NCI-H82 (cell line): ENCODE results near the gene TMIGD2.
"Not testable (repeated sequence)": the region's sequence is repeated elsewhere in the genome, so short reads cannot be mapped to it uniquely, and the experiment has no call there.

Experiments
- DNase-seq: peaks from one replicate; lab custom pipeline; 2025; lab: John Stamatoyannopoulos, UW

TMIGD2 gene

DNA sequence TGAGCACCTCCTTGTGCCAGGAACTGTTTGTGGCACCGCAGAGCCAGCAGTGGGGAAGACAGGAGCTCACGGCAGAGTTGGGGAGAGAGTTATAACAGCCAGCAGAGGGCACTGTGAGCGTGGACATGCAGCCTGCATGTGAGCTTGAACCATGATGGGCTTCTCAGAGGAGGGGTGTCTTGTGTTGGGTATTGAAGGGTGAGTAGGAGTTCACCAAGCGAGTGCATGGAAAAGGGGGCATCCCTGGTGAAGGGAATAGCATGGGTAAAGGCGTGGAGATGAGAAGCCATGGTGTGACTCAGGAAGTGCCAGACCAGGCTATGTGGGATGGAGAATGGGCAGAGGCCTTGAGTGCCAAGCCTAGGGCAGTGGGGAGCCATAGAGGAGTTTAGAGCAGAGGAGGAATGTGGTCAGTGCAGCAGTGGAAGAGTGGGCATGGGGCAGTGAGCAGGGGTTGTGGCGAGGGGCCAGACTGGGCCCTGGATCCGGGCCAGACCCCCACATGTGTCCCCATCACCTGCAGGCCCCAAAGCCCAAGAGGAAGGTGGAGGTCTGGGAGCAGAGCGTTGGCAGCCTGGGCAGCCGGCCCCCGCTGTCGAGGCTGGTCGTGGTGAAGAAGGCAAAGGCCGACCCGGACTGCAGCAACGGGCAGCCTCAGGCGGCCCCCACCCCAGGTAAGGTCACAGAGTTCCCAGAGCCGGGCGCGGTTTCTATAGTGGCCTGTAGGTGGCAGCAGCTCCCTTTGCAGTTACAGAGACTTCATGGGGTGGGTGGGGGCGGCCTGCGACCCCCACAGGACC is 34.9 kb downstream of the TMIGD2 start:
- DNase-seq = peak; percentile 73

DNA sequence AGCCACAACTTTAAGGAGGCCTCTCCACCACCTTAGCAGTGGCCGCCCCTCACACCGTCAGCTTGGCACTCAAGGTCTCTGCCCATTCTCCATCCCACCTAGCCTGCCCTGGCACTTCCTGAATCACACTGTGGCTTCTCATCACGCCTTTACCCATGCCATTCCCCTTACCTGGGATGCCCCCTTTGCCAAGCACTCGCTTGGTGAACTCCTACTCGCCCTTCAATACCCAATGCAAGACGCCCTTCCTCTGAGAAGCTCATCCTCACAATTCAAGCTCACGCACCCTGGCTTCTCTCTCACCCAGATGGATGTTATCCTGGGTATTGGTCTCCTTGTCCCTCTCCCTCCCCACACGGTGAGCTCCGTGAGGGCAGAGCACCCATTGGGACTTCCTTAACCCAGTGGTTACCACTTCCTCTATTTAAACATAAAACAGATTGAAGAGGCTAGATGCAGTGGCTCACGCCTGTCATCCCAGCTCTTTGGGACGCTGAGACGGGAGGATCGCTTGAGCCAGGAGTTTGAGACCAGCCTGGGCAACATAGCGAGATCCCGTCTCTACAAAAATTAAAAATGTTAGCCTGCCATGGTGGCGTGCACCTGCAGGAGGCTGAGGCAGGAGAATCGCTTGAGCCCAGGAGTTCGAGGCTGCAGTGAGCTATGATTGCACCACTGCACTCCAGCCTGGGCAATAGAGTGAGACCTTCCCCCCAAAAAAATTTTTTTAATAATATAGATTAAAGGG is 35.8 kb downstream of the TMIGD2 start:
- no peak for DNase-seq

DNA sequence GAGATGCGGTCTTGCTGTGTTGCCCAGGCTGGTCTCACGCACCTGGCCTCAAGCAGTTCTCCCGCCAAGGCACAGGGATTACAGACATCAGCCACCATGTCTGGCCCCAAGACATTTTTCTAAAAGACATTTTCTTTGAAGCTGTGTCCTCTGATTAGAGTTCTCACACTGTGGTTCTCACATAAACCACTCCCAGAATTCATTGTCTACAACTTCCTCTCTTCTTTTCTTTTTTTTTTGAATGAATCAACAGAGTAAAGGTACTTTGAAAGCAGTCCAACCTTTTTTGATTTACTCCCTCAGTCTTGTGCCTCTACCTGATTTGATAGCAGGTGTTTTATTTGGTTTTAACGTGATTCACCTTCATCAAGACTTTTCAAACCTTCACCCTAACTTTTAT is 37.4 kb downstream of the TMIGD2 start:
- no peak for DNase-seq

DNA sequence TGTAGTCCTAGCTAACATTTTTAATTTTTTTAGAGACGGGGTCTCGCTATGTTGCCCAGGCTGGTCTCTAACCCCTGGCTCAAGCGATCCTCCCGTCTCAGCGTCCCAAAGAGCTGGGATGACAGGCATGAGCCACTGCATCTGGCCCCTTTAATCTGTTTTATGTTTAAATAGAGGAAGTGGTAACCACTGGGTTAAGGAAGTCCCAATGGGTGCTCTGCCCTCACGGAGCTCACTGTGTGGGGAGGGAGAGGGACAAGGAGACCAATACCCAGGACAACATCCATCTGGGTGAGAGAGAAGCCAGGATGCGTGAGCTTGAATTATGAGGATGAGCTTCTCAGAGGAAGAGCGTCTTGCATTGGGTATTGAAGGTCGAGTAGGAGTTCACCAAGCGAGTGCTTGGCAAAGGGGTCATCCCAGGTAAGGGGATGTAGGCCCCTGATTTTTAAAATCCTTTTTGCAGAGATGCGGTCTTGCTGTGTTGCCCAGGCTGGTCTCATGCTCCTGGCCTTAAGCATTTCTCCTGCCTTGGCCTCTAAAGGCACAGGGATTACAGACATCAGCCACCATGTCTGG is 41.5 kb downstream of the TMIGD2 start:
- no peak for DNase-seq

DNA sequence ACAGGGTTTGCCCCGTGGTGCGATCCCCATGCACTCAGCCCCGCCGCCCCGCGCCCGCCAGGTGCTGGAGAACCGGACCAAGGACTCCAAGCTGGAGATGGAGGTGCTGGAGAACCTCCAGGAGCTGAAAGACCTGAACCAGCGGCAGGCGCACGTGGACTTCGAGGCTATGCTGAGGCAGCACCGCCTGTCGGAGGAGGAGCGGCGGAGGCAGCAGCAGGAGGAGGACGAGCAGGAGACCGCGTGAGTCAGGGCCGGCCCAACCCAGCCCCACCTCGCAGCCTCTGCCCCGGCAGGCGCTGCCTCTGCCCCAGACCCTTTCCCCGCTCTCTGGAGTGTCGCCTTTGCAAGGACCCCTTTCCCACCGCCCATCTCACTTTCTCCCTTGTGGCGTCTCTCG is 44.0 kb downstream of the TMIGD2 start:
- DNase-seq = no peak

DNA sequence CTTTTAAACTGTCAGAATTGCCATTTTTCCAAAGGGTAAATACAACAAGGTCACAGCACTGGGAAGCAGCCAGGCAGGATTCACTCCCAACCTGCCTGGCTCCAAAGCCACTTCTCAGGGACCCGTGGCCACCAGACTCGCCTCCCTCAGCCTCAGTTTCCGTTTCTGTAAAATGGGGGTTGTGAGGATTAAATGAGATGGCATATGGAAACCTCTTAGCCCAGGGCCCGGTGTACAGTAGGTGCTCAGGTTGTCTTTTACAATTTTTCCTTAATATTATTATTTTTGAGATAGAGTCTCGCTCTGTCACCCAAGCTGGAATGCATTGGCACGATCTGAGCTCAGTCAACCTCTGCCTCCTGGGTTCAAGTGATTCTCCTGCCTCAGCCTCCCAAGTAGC is 45.2 kb downstream of the TMIGD2 start:
- no peak for DNase-seq

DNA sequence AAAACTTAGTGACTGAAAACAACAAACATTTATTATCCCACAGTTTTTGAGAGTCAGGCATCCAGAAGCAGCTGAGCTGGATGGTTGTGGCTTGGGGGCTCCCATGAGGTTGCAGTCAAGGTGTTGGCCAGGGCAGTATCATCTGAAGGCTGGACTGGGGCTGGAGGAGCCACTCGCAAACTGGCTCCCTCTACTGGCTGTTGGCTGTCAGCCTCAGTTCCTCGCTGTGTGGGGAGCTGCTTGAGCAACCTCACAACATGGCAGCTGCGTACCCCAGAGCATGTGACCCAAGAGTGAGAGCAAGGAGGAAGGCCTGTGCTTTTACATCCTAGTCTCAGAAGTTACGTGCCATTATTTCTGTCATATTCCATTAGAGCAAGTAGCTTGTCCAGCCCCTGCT is 45.6 kb downstream of the TMIGD2 start:
- no peak for DNase-seq

DNA sequence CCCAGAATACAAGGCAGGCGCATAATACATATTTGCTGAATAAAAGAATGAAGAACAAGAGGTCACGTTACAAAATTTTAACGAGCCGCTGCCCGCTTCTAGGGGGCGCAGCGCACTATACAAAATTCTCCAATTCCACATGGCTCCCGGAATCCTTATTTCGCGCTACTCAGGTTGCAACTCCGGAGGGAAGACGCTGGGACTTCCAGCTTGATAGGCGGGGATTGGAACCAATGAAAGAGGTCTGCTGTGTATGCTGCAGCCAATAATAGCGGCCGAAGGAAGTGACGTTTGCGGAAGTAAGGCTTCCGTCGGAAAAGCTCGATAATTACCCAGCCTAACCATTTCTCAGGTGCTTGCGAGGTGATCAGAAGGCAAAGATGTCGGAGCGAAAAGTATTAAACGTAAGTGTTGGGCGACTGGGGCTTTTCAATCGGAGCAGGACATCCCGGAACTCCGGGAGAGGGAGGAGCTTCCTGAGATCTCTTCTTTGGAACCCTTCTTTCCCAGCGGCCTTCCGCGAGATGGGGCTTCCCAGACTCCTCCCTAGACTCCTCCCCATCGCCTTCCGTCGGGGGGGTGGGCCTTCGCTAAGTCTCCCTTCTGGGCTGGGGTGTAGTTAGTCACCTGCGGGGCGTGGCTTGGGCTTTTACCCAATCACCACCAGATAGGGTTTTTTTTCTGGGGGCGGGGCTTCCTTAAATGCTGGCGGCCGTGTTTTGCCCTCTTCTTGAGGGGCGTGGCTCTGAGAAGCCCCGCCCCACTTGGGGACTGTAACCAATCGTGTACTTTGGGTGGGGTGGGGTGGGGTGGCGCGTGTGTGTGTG is 55.2 kb downstream of the TMIGD2 start, which contains the start of gene YJU2:
Gene YJU2 (plus strand): TSS at position 314 of the 827 bp plus-strand sequence. CDS start 67 bp downstream, at position 381.
- DNase-seq = peak; percentile 100

DNA sequence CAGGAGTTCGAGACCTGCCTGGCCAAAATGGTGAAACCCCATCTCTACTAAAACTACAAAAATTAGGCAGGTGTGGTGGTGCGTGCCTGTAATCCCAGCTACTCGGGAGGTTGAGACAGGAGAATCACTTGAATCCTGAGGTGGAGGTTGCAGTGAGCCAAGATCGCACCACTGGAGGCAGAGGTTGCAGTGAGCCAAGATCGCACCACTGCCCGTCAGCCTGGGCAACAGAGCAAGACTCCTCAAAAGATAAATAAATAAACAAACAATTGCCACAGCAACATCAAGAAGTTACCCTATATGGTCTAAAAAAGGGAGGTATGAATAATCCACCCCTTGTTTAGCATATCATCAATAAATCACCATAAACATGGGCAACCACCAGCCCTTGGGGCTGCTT is 56.3 kb downstream of the TMIGD2 start:
- DNase-seq = not testable (repeated sequence)
